HepG2 (cell line): ENCODE results near the gene ALPK3. TPM values are rescaled to one million over a fixed set of nuclear protein-coding genes. Genes with fewer than 3 reads are reported as not detected.

Experiments used
- FOSL1 ChIP-seq: sonication (generic); formaldehyde crosslinking; IDR thresholded peaks from 2 replicates; pipeline ENCODE4 v1.9.0; 2021; ENCODE audit warnings: missing genetic modification reagents, borderline replicate concordance
- KAT2B ChIP-seq: fragments of 150-350 bp; IDR thresholded peaks from 2 replicates; pipeline ENCODE4 v1.6.1; 2014; ENCODE audit warnings: low read depth, low read length, borderline replicate concordance
- MTA3 ChIP-seq: sonication (generic); formaldehyde crosslinking; IDR thresholded peaks from 2 replicates; pipeline ENCODE4 v1.4.0; 2020; ENCODE audit warnings: missing genetic modification reagents
- SP5 ChIP-seq: IDR thresholded peaks from 2 replicates; pipeline ENCODE4 v1.6.1; 2016; ENCODE audit warnings: low read depth, borderline replicate concordance
- STAT5B ChIP-seq: sonication (generic); formaldehyde crosslinking; IDR thresholded peaks from 2 replicates; pipeline ENCODE4 v1.4.0; 2020; ENCODE audit warnings: missing genetic modification reagents
- TCF12 ChIP-seq, 2 experiments: fragments of 450-650 bp in 1 of 2; sonication (generic) in 1 of 2; formaldehyde crosslinking in 1 of 2; IDR thresholded peaks; 2 replicates each; pipeline versions ENCODE4 v1.6.1 to v1.8.0; 2017 to 2022; ENCODE audit warnings: antibody characterized with exemption in 1 of 2, mild to moderate bottlenecking in 1 of 2, missing genetic modification reagents in 1 of 2, moderate library complexity in 1 of 2
- TGIF2 ChIP-seq: IDR thresholded peaks from 2 replicates; pipeline ENCODE4 v1.6.1; 2016; ENCODE audit warnings: control low read depth, missing compliant biosample characterization
- ZC3H13 ChIP-seq: sonication (generic); formaldehyde crosslinking; IDR thresholded peaks from 2 replicates; pipeline ENCODE4 v1.8.1; 2023; ENCODE audit warnings: mild to moderate bottlenecking, missing genetic modification reagents, moderate library complexity
- ZNF136 ChIP-seq: sonication (generic); formaldehyde crosslinking; IDR thresholded peaks from 2 replicates; pipeline ENCODE4 v1.8.1; 2022; ENCODE audit warnings: low read depth, mild to moderate bottlenecking, moderate library complexity, missing genetic modification reagents
- ZSCAN25 ChIP-seq: sonication (generic); formaldehyde crosslinking; IDR thresholded peaks from 2 replicates; pipeline ENCODE4 v1.8.0; 2022; ENCODE audit warnings: mild to moderate bottlenecking, missing genetic modification reagents
- ZSCAN30 ChIP-seq: sonication (generic); formaldehyde crosslinking; IDR thresholded peaks from 2 replicates; pipeline ENCODE4 v1.5.0; 2020; ENCODE audit warnings: mild to moderate bottlenecking, missing genetic modification reagents
- polyA plus RNA-seq, 8 experiments: library from polyadenylated mRNA; depleted of rRNA in 3 of 8; stranded (reverse) in 7 of 8; unstranded in 1 of 8; fragments of >200 nt; fragmentation: Illumina TruSeq in 4 of 8; extraction: Trizol in 4 of 8; gene quantifications; 2 replicates each; pipeline versions ENCODE4 v1.2.1 to v1.2.3, GENCODE V29; 2011 to 2016; ENCODE audit warnings: low read depth in 4 of 8, missing spikeins in 1 of 8, mixed read lengths in 1 of 8; ENCODE audit not compliant: insufficient read depth in 1 of 8
- total RNA-seq, 5 experiments: library from RNA; depleted of rRNA; stranded (reverse); fragments of >200 nt; fragmentation: Illumina TruSeq; extraction: Trizol; gene quantifications; 2 replicates each; pipeline ENCODE4 v1.2.3, GENCODE V29; 2016; ENCODE audit warnings: low read depth in 1 of 5
- TF ChIP-seq, protein P1 (sequence below): sonication (generic); formaldehyde crosslinking; IDR thresholded peaks from 2 replicates; pipeline ENCODE4 v1.4.0; 2020; ENCODE audit warnings: missing genetic modification reagents, mild to moderate bottlenecking, borderline replicate concordance
- TF ChIP-seq, protein P2 (sequence below): IDR thresholded peaks from 2 replicates; pipeline ENCODE4 v1.6.1; 2012; ENCODE audit warnings: low read depth, low read length, improper control_type of control experiment
- TF ChIP-seq, protein P3 (sequence below): sonication (generic); formaldehyde crosslinking; IDR thresholded peaks from 2 replicates; pipeline ENCODE4 v1.5.1; 2020; ENCODE audit warnings: missing genetic modification reagents, mild to moderate bottlenecking, borderline replicate concordance
- TF ChIP-seq, protein P4 (sequence below): sonication (generic); formaldehyde crosslinking; IDR thresholded peaks from 2 replicates; pipeline ENCODE4 v1.5.1; 2020; ENCODE audit warnings: mild to moderate bottlenecking, missing genetic modification reagents

The ALPK3 gene
- total and polyA plus RNA-seq, 2 of the 13 experiments (the other 11 are each of a cell fraction or from before 2014, with no cell fraction given): 0.04 to 0.42 TPM

DNA sequence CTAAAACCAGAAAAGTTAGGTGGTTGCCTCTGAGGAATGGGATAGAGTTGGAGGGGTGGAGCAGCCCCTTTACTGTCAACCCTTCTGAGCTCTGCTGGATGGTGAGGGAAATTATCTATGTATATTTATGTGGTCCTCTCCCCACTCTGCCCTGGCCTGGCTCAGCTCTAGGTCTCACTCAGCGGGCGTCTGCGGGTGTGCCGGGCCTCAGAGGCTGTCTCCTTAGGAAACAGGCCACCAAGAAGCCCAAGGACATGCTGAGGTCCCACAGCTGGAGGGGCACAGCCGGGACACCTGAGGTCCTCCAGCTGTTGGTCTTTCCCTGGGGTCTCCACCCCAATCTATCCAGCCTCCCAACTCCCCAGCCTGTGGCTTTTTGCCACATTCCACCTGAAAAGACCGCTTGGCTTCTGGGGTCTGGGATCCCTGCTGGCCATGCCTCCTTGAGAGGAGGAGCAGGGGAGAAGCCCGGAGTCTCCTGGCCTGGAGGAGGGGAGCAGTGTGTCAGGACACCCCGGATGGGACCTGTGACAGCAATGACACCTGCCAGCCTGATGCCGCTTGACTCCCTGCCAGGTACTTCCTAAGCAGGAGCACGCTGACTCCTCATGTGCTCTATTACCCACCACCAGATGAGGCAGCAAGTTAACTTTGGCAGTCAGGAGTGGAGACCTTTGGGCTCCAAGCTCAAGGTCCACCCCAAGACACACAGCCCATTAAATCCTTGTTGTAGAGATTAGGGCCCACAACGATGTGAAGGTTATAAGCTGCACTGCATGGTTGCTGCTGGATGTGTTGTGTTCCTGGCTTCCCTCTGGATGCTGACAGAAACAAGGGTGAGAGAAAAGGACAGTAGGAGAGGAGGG is 67.0 kb downstream of the ALPK3 start, which contains the start of gene SLC28A1 (continued):
- TF ChIP-seq, protein P1, sequence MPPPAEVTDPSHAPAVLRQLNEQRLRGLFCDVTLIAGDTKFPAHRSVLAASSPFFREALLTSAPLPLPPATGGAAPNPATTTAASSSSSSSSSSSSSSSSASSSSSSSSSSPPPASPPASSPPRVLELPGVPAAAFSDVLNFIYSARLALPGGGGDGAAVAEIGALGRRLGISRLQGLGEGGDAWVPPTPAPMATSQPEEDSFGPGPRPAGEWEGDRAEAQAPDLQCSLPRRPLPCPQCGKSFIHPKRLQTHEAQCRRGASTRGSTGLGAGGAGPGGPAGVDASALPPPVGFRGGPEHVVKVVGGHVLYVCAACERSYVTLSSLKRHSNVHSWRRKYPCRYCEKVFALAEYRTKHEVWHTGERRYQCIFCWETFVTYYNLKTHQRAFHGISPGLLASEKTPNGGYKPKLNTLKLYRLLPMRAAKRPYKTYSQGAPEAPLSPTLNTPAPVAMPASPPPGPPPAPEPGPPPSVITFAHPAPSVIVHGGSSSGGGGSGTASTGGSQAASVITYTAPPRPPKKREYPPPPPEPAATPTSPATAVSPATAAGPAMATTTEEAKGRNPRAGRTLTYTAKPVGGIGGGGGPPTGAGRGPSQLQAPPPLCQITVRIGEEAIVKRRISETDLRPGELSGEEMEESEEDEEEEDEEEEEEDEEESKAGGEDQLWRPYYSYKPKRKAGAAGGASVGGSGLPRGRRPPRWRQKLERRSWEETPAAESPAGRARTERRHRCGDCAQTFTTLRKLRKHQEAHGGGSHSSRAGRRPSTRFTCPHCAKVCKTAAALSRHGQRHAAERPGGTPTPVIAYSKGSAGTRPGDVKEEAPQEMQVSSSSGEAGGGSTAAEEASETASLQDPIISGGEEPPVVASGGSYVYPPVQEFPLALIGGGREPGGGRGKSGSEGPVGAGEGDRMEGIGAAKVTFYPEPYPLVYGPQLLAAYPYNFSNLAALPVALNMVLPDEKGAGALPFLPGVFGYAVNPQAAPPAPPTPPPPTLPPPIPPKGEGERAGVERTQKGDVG (CRISPR knock-in tag): no peak
- TF ChIP-seq ZC3H13 (CRISPR knock-in tag): no peak
- no peak for TF ChIP-seq TCF12 (IDR thresholded peaks at IDR 0.05)
- TF ChIP-seq TCF12 (CRISPR knock-in tag; IDR thresholded peaks at IDR 0.05): no peak
- TF ChIP-seq, protein P2, sequence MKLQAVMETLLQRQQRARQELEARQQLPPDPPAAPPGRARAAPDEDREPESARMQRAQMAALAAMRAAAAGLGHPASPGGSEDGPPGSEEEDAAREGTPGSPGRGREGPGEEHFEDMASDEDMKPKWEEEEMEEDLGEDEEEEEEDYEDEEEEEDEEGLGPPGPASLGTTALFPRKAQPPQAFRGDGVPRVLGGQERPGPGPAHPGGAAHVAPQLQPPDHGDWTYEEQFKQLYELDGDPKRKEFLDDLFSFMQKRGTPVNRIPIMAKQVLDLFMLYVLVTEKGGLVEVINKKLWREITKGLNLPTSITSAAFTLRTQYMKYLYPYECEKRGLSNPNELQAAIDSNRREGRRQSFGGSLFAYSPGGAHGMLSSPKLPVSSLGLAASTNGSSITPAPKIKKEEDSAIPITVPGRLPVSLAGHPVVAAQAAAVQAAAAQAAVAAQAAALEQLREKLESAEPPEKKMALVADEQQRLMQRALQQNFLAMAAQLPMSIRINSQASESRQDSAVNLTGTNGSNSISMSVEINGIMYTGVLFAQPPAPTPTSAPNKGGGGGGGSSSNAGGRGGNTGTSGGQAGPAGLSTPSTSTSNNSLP: peak; percentile 59; the same call in 1 of the 2 replicates
- TF ChIP-seq, protein P3, sequence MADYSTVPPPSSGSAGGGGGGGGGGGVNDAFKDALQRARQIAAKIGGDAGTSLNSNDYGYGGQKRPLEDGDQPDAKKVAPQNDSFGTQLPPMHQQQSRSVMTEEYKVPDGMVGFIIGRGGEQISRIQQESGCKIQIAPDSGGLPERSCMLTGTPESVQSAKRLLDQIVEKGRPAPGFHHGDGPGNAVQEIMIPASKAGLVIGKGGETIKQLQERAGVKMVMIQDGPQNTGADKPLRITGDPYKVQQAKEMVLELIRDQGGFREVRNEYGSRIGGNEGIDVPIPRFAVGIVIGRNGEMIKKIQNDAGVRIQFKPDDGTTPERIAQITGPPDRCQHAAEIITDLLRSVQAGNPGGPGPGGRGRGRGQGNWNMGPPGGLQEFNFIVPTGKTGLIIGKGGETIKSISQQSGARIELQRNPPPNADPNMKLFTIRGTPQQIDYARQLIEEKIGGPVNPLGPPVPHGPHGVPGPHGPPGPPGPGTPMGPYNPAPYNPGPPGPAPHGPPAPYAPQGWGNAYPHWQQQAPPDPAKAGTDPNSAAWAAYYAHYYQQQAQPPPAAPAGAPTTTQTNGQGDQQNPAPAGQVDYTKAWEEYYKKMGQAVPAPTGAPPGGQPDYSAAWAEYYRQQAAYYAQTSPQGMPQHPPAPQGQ (CRISPR knock-in tag): no peak
- TF ChIP-seq ZSCAN30 (CRISPR knock-in tag): no peak
- TF ChIP-seq, protein P4, sequence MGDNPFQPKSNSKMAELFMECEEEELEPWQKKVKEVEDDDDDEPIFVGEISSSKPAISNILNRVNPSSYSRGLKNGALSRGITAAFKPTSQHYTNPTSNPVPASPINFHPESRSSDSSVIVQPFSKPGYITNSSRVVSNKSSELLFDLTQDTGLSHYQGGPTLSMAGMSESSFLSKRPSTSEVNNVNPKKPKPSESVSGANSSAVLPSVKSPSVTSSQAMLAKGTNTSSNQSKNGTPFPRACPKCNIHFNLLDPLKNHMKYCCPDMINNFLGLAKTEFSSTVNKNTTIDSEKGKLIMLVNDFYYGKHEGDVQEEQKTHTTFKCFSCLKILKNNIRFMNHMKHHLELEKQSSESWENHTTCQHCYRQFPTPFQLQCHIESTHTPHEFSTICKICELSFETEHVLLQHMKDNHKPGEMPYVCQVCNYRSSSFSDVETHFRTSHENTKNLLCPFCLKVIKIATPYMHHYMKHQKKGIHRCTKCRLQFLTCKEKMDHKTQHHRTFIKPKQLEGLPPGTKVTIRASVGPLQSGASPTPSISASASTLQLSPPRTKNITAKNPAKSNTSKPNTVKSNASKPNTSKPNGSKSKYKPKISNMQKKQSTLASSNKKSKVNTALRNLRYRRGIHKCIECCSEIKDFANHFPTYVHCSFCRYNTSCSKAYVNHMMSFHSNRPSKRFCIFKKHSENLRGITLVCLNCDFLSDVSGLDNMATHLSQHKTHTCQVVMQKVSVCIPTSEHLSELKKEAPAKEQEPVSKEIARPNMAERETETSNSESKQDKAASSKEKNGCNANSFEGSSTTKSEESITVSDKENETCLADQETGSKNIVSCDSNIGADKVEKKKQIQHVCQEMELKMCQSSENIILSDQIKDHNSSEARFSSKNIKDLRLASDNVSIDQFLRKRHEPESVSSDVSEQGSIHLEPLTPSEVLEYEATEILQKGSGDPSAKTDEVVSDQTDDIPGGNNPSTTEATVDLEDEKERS (CRISPR knock-in tag): no peak
- TF ChIP-seq TGIF2 (CRISPR knock-in tag): no peak
- no peak for TF ChIP-seq STAT5B (CRISPR knock-in tag)
- no peak for TF ChIP-seq ZNF136
- no peak for TF ChIP-seq KAT2B
- TF ChIP-seq SP5: no peak
- no peak for TF ChIP-seq ZSCAN25 (CRISPR knock-in tag)
- no peak for TF ChIP-seq MTA3 (CRISPR knock-in tag)
- TF ChIP-seq FOSL1 (CRISPR knock-in tag): no peak
